Activated CD4-positive, alpha-beta T cell treated with anti-CD3 and anti-CD28 coated beads for 24 hours (primary cell): Measurements from ENCODE around the gene GPR17.

Experiments
- DNase-seq, 2 donors: peaks; one replicate each; pipeline ENCODE4 v3.0.0-alpha.2; 2020; ENCODE audit warnings: low read depth in 2 of 2

The GPR17 gene

DNA sequence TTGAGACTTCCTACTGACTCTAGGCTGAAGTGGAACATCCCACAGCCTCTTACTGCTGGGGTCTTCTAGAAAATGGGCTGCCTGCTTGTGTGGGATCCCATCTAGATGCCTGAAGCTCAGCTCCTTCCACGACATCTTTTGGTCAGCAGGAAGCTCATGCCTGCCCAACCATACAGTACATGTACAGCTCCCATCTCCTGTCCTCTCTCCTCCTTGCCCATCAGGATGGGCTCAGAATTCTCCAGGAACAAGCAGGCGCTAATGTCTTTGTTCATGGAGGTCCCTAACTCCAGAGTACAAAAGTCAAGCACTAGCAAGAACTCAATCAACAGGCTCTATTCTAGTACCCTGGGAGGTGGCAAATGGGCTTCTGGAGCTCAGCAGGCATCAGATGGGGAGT, 31.7 kb upstream of the GPR17 start:
- DNase-seq, result no peak

DNA sequence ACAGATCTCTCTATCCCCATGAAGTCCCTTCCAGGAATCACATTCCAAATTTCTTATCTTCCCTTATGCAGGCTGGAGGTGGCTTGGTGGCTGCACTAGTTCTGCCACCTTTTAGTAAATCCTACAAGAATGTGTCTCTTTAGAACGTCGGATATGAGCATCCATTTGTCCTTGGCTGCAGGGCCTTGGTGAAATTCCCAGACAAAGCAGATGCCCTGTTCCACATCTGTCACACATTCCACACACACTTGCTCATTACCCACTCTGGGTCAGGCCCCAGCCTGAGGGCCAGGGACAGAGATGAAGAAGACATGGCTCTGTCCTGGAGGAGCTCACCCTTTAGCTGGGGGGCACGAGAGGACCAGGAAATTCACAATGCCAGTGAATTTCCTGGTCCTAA, 31.2 kb upstream of the GPR17 start:
- DNase-seq, result no peak

DNA sequence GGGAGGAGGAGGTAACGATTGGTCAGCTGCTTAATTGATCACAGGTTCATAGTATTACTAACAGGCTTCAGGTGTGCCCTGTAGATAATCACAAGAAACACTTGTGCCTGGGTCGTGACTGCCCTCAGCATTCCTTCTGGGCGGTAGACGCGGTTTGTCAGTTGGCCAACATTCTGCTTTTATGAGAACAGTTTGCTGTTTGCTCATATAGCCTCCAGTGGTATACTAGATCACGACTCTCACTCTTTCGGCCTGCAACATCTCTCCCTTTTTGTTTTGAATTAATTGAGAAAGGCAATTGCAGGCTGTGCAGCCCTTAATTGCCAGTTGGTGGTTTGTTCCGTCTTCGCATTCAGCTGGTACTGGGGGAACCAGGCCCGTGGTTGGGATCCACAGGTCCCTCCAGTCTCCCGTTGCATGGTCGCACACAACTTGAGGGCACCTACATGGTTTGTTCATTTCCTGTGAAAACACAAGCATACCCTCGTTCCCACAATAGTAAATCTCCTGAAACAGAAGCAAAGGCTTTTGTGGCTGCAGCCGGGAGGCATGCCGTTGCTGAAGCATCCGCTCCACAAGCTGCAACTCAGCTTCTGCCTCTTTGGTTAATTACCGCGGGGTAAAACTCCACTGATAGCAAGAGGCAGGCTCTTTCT, 30.3 kb upstream of the GPR17 start:
- DNase-seq, result no peak

DNA sequence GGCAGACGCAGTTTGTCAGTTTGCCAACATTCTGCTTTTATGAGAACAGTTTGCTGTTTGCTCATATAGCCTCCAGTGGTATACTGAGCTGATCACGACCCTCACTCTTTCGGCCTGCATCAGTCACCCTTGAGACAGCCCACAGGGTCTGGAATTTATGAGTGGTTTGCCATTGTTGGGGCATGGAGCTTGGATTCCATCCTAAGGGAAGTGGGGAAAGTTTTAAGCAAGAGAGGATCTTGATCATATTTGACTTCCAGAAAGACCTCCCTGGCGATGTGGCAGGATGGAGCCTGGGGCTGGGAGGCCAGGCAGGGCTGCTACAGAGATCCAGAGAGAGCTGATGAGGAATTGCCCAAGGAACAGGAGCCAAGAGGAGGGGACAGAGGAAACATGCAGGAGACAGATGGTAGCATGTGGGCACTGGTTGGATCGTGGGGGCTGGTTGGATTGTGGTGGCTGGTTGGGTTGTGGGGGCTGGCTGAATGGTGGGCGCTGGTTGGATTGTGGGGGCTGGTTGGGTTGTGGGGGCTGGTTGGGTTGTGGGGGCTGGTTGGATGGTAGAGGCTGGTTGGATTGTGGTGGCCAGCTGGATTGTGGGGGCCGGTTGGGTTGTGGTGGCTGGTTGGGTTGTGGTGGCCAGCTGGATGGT, 27.3 kb upstream of the GPR17 start:
- DNase-seq, result no peak

DNA sequence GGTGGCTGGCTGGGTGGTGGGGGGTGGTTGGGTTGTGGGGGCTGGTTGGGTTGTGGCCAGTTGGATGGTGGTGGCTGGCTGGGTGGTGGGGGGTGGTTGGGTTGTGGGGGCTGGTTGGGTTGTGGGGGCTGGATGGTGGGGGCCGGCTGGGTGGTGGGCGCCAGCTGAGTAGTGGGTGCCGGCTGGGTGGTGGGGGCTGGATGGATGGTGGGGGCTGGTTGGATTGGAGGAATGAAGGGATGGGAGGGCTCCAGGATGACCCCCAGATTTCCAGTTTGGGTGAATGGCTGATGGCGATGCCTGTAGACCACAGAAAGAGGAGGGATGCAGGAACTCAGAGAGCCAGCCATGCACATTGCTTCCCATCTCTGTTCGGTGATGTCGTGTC, 26.8 kb upstream of the GPR17 start:
- no peak for DNase-seq

DNA sequence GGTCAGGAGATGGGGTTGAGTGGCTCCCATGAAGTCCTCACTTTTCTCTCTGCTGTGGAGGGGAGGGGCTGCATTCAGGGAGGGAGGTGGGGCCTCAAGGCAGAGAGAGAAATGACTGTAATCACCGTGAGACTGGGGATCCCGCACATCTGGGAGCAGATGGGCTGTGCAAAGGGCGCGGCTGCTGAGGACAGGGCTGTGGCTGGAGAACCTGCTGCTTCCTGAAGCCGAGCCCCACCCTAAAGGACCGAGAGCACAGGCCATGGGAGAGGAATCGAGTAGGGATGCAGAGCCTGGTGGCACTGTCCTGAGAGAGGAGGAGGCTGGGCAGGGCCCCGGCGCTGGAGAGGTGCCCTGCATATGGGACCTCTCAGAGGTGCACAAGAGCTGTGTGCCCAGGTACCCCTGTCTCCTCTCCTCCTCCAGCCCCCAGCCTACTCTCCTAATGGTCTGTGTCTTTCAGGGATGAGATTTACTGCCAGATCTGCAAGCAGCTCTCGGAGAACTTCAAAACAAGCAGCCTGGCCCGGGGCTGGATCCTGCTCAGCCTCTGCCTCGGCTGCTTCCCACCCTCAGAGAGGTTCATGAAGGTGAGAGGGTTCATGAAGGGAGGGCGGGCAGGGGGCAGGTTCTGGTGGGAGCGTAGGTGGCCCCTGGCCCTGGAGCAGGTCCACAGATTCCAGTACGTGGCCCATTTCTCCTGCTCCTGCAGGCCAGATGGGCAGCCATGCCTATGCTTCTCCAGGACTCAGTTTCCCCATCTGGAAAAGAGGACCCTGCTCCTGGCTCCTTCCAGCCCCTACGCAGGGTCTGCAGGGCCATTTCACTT, 25.9 kb upstream of the GPR17 start:
- no peak for DNase-seq

DNA sequence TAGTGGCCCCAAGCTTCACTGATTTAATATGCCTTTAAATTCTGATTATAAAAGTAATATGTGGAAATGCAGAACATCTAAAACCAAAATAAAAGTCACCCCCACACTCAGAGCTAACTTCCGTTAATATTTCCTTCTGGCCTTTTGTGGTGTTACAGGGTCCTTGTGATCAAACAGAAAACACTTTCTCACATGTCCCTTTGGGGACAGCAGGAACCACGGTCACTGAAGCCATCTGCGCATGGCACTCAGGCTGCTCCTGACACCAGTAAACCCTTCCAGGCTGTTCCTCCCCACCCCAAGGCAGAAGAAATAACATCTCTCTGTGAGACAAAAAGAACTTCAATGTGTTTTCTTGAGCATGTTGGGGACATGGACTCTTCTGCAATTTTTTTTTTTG, 25.1 kb upstream of the GPR17 start:
- DNase-seq, result no peak

DNA sequence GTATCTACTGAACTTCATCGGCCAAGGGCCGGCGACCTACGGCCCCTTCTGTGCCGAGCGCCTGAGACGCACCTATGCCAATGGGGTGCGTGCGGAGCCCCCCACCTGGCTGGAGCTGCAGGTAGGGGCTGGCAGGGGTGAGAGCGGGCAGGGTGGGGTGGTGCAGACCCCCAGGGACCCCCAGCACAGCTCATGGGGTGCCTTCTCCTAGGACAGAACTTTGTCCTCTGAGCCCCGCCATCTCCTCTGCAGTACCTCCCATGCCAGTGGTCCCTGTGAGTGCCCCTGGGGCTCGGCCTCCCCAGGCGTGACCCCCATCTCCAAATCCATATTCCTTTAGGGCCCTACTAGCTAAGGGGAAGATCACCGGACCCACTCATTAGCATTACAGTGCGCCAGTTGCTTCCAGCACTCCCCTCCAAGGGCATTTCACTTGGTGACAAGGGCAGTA, 23.9 kb upstream of the GPR17 start:
- no peak for DNase-seq

DNA sequence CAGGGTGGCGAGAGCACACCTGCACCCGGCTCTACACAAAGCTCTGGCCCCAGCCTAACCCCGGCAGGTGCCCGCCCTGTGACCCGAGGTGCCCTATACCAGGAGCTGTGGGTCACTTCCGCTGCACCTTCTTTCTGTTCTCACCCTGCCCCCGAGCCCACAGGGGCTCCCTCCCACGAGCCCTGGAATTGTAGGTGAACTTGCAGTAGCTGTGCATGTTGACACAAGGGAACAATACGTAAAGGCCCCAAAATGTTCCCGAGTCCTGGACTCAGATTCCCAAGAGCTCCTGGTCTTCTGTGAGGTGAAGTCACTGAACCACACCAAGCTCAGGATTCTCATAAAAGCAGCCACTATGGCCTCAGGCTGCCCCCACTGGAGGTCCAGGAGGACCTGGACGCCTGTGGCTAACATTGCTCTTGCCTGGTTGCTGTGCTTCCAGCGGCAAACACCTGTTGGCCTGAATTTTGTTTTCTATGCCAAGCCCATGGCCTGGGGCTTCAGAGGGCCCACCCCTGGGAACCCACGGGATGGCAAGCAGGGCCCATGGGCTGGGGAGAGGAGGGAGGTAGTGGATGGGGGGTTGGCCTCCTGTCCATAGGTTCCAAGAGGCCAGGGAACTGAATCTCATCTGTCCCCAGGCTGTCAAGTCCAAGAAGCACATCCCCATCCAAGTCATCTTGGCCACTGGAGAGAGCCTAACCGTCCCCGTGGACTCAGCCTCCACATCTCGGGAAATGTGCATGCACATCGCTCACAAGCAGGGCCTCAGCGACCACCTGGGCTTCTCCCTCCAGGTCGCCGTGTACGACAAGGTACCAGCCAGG, 23.2 kb upstream of the GPR17 start:
- DNase-seq, result no peak

DNA sequence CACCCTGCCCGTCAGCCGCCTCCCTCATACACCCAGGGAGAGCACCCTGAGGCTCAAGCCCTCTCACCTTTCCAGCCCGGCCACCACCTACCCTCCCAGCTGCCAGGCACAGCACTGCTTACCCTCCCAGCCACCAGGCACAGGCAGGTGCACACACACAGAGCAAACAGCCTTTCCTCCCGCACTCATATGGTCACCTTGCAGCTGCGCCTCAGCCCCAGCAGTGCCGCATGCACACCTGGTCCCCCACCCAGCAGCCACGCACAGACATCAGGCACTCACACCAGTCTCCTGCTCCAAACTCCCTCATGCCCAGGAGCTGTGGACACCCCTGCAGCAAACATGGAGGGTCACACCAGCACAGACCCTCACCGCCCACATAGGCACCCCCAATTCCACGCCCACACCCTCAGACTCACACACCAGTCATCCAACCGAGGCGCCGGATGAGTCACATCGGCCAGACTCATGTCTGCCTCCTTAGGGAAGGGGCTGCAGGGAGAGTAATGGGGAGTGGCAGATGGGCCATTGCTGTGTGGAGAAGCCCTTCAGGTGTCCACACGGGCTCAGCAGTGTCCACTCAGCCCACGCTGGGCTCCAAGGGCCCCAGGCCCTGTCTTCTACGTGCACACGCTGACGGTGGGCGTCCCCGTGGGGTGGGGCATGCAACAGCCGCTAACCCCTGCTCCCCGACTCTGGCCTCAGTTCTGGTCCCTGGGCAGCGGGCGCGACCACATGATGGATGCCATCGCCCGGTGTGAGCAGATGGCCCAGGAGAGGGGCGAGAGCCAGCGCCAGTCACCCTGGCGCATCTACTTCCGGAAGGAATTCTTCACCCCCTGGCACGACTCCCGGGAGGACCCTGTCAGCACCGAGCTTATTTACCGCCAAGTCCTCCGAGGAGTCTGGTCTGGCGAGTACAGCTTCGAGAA, 22.3 kb upstream of the GPR17 start:
- no peak for DNase-seq

DNA sequence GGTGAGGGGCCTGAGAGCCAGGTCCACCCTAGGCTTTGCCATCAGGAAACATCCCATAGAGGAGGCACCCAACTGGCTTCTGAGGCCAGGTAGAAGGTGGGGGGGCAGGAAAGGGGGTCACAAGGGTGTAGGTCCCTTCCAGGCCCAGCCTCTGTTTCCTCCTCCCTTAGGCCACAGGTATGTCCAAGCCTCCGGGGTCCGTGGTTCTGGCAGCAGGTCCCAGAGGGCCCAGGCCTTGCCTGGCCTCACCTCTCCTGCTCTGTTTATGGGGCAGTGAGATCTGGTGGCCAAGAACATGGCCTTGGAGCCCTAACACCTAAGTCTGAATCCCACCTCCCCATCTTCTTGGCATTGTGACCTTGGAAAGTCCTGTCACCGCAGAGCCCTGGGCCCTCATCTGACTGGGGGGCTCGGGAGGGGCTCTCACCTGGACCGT, 21.6 kb upstream of the GPR17 start:
- no peak for DNase-seq

DNA sequence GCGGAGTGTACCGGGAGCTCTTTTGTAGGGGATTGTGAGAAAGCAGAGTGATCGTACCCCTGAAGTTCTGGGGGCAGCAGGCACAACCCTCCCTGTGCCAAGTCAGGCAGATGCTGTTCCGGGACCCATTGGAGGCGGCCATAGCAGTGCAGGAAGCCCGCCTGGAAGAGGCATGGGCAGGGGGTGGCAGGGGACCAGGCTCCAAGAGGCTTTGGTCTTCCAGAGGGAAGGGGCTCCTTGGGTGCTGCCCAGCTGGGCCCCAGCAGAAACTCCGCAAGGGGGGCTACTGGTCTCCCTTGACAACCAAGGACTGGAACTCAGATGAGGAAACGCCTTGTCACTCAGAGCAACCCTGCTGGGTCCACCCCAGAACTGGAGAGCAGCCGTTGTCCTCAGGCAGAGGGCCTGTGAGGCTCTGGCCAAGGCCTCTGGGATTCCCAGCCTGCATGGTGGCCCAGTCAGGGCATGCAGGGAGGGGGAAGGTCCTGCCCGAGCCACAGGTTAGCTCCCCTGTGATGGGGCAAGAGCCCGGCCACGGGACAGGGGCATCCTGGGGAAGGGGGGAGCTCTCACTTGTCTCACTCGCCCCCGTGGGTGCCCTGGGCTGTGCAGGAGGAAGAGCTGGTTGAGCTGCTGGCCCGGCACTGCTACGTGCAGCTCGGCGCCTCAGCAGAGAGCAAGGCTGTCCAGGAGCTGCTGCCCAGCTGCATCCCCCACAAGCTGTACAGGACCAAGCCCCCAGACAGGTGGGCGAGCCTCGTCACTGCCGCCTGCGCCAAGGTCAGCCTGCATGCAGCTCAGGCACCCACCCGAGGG, 21.0 kb upstream of the GPR17 start:
- DNase-seq, result no peak

DNA sequence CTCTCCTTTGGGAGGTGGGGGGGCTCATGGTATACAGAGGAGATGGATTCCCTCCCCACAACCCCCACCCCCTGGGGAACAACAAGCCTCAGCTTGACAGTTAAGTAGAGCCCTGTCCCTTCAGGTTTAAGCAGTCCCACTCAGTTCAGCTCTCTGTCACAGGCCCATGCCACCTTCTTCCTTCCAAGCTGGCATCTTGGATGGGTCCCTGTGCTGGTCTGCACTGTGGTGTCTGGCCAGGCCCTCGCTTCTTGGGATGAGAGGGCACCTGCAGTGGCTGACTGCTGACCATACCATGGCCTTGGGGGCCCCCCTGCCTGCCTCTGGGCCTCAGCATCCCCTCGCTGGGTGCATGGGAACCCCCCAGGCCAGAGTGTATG, 20.4 kb upstream of the GPR17 start:
- DNase-seq, result no peak

DNA sequence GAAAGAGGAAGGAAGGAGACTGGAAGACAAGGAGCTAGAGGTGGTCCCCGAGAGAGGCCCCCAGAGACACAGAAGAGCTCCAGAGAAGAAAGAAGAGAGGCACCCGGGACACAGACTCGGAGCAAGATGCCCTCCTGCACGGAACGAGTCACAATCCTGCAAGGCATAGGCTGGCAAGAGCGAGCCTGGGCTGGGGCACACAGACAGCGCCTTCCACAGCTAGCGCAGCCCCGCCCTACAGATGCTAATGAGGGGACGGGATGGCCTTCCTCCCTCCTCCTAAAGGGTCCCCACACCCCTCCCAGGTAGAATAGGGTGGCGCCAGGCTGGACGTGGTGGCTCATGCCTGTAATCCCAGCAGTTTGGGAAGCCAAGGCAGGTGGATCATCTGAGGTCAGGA, 19.8 kb upstream of the GPR17 start:
- no peak for DNase-seq

DNA sequence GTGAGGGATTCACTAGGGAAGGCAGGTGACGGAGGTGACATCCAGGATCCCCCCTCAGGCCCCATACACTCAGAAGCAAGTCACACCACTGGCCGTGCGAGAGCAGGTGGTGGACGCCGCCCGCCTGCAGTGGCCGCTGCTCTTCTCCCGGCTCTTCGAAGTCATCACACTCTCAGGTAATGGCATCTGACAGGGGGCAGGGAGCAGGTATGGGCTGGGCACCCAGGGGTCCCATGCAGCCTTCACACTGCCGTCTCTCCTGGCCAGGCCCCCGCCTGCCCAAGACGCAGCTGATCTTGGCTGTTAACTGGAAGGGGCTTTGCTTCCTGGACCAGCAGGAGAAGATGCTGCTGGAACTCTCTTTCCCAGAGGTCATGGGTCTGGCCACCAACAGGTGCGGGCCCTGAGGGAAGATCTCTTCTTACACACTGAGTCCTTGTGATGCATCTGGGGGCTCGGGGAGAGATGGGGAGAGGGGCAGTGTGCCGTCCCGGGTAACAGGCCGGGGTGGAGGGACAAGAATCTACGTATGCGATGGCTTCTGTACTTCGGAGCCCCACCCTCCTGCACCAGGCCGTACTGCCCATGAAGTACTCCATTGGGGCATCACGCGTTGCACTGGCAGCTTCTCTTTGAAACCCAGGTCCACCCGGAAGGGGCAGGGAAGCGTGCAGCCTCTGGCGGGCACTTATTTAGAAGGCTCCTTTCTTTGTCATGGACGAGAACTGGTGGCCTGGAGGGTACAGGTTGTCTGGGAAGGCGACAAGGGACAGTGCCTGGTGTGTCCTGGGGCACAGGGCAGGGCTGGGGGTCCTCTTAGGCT, 18.8 kb upstream of the GPR17 start:
- no peak for DNase-seq

DNA sequence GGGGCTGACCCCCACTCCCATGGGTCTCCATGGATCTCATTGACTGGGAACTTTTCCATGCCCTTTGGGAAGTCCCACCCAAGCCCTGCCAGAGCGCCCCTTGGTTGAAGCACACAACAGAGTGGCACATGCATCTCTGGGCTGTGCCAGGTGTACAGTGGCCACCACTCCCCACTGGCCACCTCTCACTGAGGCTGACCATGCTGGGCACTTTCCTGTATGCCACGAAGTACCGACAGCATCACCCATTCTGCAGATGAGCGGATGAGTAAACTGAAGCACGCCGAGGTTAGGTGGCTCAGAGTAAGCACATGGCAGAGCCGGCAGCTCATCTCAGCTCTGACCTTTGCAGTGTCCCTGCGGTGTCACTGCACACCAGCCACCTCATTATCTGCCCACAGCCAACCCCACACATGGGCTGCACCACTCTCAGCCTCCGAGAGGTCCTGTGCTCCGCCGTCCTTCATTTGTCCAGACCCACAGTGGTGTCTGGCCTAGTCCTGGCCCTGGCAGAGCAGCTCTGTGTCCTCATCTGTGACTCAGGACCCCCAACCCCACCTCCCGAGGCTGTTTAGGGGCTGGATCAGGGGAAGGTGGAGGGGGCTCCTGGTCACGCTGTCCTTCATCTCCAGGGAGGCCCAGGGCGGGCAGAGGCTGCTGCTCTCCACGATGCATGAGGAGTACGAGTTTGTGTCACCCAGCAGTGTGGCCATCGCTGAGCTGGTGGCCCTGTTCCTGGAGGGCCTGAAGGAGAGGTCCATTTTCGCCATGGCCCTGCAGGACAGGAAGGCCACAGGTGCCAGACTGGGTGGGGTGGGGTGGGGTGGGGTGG, 18.0 kb upstream of the GPR17 start:
- DNase-seq, result no peak

DNA sequence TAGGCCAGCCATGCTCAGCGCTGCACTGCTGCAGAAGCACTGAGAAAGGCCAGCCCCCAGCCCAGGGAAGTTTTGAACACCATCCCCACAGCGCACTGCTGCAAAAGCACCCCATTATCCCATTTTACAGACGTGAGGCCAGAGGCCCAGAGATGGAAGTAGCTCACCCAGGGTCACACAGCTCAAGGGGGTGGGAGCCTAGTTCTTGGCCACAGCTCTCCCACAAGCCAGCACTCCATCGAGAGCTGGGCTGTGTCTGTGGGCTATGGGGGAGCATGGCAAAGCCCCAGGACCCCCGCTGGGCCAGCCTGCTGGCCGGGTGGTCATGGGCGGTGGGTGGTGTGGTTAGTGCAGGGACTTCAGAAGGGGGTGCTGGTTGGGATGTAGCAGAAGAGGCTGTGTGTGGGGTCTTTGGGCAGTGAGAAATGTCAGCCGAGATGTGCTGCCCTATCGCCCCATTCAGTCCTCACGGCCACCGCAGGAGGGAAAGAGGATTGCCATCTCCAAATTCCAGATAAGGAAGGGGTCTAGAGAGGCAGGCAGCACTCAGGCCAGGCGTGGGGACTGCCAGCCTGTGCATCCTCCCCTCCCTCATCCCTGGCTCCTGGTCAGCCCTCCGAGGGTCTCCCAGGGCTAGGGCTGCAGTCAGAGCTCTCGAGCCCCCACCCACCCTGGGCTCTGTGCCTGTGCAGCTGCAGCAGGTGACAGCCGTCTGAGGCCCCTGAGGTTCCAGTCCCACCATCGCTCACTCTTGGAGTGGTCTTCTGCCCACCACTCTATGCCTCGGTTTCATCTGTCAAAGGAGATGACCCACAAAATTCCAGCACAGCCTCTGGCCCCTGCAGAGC, 17.0 kb upstream of the GPR17 start:
- DNase-seq, result no peak
